SK-N-DZ (cell line): Measurements from ENCODE around the gene EFEMP2.
"Not testable (repeated sequence)": the region's sequence is repeated elsewhere in the genome, so short reads cannot be mapped to it uniquely, and the experiment has no call there.

Experiments
- DNase-seq: peaks from one replicate; pipeline ENCODE4 v3.0.0-alpha.2; 2015; ENCODE audit warnings: low spot score

EFEMP2 gene

DNA sequence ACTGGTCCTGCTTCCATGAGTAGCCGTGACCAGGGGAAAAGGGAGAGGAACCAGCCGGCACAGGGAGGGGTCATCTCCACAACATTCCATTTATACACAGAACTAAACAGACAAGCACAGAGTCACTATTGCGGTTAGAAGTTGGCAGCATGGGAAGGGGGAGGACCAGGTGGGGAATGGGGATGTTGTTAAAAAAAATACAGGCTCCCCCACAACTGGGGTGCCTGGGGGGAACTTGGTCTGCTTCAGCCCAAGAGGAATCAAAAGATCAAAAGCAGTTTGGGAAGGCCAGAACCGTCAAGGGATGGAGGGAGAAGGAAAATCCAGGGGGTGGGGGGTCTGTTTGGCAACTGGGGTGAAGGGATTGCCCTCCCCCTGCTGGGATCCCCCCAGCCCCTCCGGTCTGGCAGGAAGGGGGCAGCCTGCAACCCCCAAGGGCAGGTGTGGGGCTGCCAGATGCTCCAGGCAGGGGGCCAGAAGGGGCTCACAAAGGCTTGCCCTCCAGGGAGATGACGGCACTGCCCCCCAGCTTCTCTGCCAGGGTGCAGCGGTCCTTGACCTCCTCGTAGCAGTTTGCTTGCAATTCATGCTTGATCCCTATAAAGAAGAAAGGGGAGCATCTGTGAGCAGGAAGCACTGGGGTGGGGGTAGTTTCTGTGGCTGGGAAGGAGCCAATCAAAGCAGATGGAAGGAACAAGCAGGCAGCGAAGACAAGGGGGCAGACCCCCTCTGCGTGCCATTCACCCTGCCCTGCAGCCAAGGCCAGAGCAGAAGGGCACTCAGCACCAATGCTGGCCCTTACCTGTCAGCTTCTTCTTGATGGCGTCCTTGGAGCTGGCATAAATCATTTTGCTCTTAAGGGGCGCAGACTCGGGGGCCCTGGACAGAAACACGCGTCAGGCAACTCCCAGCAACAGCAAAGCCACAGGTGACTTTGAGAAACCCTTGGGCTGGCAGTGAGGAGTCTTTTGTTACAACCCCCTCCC, 17.5 kb downstream of the EFEMP2 start:
- no peak for DNase-seq

DNA sequence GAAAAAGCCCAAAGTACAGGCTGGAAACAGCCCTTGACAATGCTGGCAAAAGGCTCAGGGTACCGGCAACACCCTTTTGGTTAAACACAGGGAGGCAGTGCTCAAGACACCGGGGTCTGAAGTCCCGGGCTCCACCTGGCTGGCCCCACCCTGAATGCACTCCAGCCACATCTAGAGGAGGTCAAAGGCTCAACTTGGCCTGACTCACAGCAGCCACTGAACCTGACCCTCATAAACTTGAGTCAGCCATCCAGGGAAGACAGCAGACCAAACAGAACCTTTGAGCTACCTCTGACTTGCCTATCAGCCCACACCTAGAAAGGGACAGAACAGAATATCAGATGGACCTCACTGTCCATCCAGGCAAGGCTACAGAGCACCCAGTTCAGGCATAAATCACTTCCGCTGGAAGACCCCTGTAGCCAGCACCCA, 18.4 kb downstream of the EFEMP2 start:
- DNase-seq, result peak; percentile 11

DNA sequence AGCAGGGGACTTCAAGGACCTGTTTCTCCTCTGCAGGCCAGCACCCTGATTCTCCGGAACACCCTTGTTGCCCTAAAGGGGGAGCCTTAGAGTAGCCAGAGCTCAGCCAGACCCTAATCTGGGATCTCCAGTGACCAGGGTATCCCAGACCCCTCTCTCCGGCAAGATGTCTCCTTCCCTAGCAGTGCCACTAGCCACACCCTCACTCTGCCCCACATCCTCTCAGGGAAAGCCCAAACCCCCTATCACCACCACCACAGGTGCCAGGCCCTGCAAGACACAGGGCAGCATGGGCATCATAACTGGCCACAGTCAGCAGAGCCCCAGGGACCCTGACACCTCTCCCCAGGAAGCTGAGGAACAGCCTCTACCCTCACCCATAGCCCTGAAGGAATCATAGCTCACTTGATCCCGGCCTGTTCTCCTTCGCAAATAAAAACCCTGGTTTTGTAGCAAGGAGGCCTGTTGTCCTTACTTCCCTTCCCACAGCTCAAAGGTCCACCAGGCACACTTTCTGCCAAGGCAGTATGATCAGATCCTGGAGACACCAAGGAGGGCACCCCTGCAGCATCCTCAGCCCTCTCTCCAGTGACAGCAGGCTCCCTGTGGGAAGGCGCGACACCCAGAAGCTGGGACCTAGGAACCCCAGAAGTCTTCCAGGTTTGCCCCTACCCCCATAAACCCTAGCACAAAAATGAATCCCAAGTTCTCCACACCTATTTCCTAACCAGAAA, 19.2 kb downstream of the EFEMP2 start:
- peak; percentile 17 for DNase-seq

DNA sequence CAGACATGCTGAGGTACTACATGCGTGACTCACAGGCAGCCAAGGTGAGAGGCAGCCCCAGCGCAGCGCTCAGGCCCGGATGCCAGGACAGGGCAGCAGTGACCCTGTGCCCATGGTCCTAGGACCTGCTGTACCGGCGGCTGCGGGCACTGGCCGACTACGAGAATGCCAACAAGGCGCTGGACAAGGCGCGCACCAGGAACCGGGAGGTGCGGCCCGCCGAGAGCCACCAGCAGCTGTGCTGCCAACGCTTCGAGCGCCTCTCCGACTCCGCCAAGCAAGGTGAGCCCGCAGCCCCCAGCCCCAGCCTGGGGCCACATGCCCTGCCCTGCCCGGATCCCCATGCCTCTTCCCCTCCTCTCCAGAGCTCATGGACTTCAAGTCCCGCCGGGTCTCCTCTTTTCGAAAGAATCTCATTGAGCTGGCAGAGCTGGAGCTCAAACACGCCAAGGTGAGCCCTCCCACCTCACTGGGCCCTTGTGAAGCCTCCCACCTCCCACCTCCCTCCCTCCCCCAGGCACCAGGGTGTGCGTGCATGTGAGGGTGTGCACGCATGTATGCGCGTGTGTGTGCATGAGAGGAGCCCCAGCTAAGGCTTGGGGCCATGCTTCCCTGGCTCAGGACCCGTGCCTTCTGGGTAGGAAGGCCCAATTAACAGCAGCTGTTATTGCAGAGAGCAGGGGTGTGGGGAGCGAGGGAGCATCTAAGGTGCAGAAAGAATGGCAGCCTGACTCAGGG, 19.9 kb downstream of the EFEMP2 start:
- DNase-seq, result peak; percentile 38

DNA sequence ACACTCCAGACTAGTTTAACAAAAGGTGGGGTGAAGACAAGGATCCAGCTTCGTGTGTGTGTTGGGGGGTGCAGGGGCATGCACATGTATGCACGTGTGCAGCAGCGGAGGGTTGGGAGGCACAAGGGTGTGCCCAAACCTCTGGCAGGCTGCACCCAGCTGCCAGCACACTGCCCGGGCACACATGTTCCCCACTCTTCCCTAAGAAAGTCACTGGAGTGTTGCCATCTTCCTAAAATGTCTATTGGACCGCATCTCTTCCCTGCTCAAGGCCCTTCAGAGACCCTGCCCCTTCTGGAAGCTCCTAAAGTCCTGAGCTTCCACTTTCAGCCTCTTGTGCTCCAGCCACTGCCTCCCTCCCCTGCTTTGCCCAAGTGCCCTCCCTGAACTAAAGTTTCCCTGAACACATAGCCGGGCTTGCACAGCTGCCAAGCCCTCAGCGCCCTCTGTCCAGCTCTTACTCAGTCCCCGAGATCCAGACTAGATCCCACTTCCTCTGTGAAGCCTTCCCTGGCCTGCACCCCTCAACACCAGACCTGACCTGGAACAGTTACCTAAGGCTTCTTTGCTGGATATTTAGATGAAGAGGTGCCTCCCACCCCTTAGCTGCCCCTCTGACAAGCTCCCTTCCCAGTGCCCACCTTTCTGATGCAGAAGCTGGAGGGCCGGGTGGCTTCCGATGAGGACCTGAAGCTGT, 20.6 kb downstream of the EFEMP2 start:
- DNase-seq, result peak; percentile 7

DNA sequence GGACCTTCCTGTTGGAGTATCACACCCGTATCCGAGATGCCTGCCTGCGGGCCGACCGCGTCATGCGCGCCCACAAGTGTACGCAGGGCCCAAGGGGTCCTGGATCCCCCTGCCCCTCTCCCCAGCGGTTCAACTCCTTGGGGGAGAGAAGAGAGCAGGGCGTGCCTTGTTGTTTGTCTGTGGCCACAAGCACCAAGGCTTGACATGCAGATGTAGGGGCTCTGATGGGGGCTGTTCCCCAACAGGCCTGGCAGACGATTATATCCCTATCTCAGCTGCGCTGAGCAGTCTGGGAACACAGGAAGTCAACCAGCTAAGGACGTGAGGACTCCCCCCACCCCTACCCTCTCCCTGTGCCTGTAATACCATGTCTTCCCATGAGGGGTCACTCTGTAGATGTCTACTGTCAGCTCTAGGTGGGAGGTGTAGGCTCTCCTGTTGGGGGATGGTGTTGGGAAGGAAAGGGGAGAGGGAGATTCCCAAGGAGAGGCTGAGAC, 21.5 kb downstream of the EFEMP2 start:
- DNase-seq, result peak; percentile 24

DNA sequence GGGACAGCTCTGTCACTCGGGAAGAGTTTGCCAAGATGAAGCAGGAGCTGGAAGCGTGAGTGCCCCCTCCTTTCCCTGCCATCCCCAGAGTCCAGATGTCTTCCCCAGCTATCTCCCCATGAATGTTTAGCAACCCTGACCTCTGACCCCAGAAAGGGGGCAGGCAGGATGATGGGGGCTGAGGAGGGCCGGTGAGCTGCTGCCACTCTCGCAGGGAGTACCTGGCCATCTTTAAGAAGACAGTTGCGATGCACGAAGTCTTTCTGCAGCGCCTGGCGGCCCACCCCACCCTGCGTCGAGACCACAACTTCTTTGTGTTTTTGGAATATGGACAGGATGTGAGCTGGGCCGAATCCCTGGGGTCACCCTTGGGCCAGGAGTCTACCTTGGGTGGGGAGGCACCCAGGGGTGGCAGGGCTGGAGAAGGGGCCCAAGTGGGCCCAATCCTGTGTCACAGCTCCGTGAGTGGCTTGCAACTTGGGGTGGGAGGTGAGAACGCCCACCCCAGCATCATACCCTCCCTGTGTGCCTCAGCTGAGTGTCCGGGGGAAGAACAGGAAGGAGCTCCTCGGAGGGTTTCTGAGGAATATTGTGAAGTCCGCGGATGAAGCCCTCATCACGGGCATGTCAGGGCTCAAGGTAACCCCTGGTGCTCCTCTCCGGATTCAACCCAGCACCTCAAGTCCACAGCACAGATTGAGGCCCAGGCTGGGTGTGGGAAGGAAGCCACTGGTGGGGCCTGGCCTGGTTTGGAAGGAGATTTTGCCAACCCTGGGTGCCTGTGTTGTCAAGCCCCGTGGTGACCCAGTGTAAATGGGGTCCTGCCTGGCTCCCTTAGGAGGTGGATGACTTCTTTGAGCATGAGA, 22.1 kb downstream of the EFEMP2 start:
- peak; percentile 21 for DNase-seq

DNA sequence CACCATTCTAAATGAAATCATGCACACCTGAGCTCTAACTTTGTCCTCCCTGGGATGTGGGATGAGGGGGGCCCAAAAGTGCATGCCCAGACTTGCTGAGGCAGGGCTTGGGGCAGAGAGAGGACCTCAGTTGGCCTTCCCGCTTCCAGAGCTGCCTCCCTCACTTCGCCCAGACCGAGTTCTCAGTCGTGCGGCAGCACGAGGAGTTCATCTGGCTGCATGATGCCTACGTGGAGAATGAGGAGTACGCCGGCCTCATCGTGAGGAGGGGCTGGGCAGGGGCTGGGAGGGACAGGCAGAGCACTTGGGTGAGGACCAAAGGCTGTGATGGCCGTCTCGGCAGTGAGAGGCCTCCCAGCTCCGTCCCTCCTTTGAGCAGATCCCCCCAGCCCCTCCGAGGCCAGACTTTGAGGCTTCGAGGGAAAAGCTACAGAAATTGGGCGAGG, 22.8 kb downstream of the EFEMP2 start:
- DNase-seq, result peak; percentile 36

DNA sequence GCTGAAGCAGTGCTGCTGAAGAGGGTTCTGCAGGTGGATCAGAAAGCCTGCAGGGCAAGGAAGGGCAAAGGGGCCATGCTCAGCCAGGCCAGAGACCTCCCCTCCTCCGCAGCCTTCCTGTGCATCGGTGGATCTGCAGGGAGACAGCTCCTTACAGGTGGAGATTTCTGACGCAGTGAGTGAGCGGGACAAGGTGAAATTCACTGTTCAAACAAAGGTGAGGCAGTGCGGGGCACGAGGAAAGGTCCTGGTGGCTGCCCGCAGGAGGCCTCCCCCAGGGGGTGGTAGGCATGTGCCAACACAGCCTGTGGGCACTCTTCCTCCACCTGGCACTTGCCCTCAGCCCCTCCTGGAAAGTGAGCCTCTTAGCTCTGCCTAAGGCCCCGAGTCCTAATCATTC, 23.2 kb downstream of the EFEMP2 start:
- DNase-seq, result peak; percentile 9

DNA sequence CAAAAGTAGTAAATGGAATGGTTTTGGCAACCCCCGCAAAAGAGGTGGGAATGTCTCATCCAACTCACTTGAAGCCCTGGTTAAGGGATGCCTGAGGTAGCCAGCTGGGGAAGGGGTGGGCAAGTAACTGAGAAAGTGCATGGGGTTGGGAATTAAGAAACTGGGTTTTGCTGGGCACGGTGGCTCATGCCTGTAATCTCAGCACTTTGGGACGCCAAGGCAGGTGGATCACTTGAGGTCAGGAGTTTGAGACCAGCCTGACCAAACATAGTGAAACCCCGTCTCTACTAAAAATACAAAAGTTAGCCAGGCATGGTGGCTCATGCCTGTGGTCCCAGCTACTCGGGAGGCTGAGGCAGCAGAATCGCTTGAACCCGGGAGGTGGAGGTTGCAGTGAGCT, 23.9 kb downstream of the EFEMP2 start:
- not testable (repeated sequence) for DNase-seq

DNA sequence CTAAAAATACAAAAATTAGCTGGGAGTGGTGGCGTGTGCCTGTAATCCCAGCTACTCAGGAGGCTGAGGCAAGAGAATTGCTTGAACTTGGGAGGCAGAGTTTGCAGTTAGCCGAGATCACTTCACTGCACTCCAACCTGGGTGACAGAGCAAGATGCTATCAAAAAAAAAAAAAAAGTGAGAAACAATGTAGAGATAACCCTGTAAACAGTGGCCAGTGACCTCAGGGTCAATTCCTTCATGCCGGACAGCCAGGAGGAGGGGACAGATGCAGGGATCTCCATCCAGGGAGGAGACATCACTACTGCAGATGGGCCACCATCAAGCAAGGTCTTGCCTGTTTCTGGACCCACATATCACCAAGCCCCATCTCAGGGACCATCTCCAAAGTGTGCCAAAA, 24.9 kb downstream of the EFEMP2 start:
- DNase-seq, result no peak

DNA sequence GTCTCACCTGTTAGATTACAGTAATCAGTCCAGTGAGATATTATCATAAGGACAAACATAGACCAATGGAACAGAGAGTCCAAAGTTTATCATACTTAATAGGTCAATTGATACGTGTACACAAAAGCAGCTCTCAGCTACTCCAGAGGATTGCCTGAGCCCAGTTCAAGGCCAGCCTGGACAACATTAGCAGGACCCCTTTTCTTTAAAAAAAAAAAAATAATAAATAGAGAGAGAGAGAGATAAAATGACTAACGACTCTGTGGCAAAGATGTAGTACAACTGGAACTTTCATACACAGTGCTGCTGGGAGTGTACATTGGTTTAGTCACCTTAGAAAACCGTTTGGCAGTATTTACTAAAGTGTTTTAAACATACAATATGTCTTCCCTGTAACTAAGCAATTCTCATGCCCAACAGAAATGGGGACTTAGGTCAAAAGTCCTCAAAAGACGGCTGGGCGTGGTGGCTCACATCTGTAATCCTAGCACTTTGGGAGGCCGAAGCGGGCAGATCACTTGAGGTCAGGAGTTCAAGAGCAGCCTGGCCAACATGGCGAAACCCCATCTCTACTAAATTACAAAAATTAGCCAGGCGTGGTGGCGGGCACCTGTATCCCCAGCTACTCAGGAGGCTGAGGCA, 28.2 kb downstream of the EFEMP2 start:
- DNase-seq, result no peak

DNA sequence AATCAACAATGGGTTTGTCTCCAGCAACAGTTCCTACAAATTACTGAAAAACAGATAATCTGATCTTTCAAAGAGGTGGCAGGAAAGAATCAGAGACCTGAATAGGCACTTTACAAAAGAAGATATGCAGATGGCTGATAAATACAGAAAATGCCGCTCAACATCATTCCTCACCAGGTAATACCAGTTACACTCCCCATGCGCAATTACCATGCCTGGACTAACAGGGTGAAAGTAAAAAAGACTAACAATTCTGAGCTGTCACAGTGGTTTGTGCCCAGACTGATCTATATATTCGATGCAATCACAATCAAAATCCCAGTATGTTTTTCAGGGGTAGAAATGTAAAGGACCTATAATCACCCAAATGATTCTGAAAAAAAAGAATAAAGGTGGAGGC, 28.8 kb downstream of the EFEMP2 start:
- no peak for DNase-seq

DNA sequence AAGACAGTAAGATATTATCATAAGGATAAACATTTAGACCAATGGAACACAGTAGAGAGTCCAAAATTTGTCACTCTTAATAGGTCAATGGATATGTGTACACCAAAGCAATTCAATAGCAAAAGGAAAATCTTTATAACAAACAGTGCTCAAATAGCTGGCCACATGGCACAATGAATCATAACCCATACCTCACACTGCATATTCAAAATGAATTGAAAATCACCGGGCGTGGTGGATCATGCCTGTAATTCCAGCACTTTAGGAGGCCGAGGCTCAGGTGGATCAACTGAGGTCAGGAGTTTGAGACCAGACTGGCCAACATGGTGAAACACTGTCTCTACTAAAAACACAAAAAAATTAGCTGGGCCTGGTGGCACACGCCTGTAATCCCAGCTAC, 30.5 kb downstream of the EFEMP2 start:
- no peak for DNase-seq

DNA sequence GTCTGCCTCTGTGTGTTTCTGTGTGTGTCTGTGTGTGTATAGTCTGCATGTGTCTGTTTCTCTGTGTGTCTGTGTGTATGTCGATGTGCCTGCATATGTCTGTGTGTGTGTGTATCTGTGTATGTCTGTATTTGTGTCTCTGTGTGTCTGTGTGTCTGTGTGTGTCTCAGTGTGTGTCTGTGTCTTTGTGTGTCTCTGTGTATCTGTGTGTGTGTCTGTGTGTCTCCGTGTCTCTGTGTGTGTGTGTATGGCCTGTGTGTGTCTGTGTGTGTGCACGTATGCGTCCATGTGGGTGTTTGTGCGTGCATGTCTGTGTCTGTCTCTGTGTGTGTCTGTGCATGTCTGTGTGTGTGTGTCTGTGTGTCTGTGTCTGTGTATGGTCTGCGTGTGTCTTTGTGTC, 38.4 kb downstream of the EFEMP2 start:
- no peak for DNase-seq

DNA sequence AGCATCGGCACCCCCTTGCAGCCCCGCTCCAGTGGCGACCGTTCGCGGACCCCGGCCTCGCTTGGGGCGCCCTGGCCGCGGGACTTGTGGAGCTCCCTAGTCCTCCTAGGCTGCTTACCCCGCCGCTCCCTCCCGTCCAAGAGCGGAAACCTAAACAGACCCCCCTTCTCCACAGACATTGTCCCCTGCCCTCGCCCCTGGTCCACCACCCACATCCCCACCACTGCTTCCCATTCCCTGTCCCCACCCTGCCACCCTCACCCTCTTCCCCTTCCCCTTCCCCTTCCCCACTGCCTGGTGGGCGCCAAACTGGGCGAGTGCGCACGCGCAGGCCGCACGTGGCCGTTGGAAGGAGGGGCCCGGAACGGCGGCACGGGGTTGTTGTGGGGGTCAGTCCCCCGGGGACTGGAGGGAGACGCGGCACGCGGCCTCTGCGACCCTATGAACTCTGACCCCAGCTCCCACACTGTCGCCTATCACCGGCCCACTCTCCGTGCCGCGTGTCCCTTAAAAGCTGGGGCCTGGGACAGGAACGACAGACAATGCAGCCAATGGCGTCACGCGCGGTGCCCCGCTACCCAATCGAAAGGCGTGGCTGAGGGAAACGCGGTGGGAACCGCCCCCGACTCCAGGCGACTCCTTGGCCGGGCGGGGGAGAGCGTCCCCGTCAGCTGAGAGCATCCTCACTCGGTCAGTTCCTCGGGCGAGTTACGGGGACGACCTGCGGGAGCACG, 39.1 kb downstream of the EFEMP2 start, which contains the start of gene SNX32:
Gene SNX32 (plus strand): TSS at position 667 of the 734 bp plus-strand sequence. CDS start 103 bp downstream, outside the sequence.
- peak; percentile 96 for DNase-seq

DNA sequence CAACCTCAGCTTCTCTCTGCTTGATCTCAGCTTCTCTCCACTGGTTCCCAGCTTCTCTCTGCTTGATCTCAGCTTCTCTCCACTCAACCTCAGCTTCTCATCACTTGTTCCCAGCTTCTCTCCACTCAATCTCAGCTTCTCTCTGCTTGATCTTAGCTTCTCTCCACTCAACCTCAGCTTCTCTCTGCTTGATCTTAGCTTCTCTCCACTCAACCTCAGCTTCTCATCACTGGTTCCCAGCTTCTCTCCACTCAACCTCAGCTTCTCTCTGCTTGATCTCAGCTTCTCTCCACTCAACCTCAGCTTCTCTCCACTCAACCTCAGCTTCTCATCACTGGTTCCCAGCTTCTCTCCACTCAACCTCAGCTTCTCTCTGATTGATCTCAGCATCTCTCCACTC, 40.4 kb downstream of the EFEMP2 start:
- not testable (repeated sequence) for DNase-seq

DNA sequence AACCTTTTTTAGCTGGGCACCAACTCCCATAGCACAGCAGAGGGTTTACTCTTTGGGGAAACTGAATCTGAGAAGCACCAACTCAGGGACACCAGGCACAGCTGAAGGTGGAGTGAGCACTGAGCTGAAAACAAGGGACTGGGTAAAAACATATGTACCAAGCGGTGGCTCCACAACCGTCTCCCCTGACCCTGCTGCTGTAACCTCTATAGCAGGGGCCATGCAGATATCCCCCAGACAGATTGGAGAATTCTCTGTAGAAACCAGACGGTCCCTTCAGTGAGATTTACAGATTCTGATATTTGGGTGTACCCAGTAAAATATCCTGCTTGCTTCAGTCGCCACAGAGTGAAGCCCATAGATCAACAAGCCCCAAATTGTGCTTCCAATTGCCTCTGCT, 43.1 kb downstream of the EFEMP2 start:
- no peak for DNase-seq
